ENCODE measurements around the gene PBX3.

PBX3 gene

GRCh38 chr9:125970340-125970739 lies 223.2 kb downstream of the PBX3 start:
- Histone ChIP-seq H3K9me3 (replicated peaks; ENCODE audit: low read length) (no peaks in the 10 kb centered on the region), H3K27me3 (ENCODE audit: control insufficient read depth, insufficient read depth, low read length) (no peaks in the 10 kb centered on the region), H3K4me3 (ENCODE audit: low read length) (no peak overlapping the region), H3K36me3 (ENCODE audit: insufficient read depth, low read length) (peaks cover 5% of the 10 kb centered on the region), H3K4me1 (ENCODE audit: control insufficient read depth, insufficient read depth, low read length) (no peaks in the 10 kb centered on the region), H3K4me2 (ENCODE audit: low read length) (no peak overlapping the region), H3K9ac (ENCODE audit: low read depth, low read length) (no peak overlapping the region)

- Histone ChIP-seq H3K4me1 (ENCODE audit: control insufficient read depth, insufficient read depth, low read length) (no peaks in the 10 kb centered on the region), H3K9me3 (replicated peaks; ENCODE audit: low read length) (no peaks in the 10 kb centered on the region), H3K27me3 (ENCODE audit: control insufficient read depth, insufficient read depth, low read length) (no peaks in the 10 kb centered on the region), H3K4me2 (ENCODE audit: low read length) (no peak overlapping the region), H3K4me3 (ENCODE audit: low read length) (no peak overlapping the region), H3K9ac (ENCODE audit: low read depth, low read length) (no peak overlapping the region), H3K36me3 (ENCODE audit: insufficient read depth, low read length) (peaks cover 5% of the 10 kb centered on the region)
Observed at GRCh38 chr9:125971050-125971449, 223.9 kb downstream of the PBX3 start.

GRCh38 chr9:125972012-125972729 lies 225.0 kb downstream of the PBX3 start:
- no peak overlapping the region for H3K4me2 ChIP-seq (ENCODE audit: low read length)
- no peak overlapping the region for H3K9ac ChIP-seq (ENCODE audit: low read depth, low read length)

GRCh38 chr9:125973547-125973946 lies 226.4 kb downstream of the PBX3 start:
- H3K9ac ChIP-seq (ENCODE audit: low read depth, low read length): no peak overlapping the region
- H3K36me3 ChIP-seq (ENCODE audit: insufficient read depth, low read length): no peaks in the 10 kb centered on the region
- H3K27me3 ChIP-seq (ENCODE audit: control insufficient read depth, insufficient read depth, low read length): no peaks in the 10 kb centered on the region
- no peaks in the 10 kb centered on the region for H3K9me3 ChIP-seq (replicated peaks; ENCODE audit: low read length)
- H3K4me3 ChIP-seq (ENCODE audit: low read length): no peak overlapping the region
- H3K4me1 ChIP-seq (ENCODE audit: control insufficient read depth, insufficient read depth, low read length): no peaks in the 10 kb centered on the region
- no peak overlapping the region for H3K4me2 ChIP-seq (ENCODE audit: low read length)

More at GRCh38 chr9:125972012-125972729, 225.0 kb downstream of the PBX3 start:
- no peak overlapping the region for H3K4me3 ChIP-seq (ENCODE audit: low read length)
- no peaks in the 10 kb centered on the region for H3K9me3 ChIP-seq (replicated peaks; ENCODE audit: low read length)
- no peaks in the 10 kb centered on the region for H3K4me1 ChIP-seq (ENCODE audit: control insufficient read depth, insufficient read depth, low read length)
- H3K27me3 ChIP-seq (ENCODE audit: control insufficient read depth, insufficient read depth, low read length): no peaks in the 10 kb centered on the region
- no peaks in the 10 kb centered on the region for H3K36me3 ChIP-seq (ENCODE audit: insufficient read depth, low read length)

GRCh38 chr9:125974705-125975104 lies 227.5 kb downstream of the PBX3 start:
- Histone ChIP-seq H3K4me3 (ENCODE audit: low read length) (no peak overlapping the region), H3K36me3 (ENCODE audit: insufficient read depth, low read length) (no peaks in the 10 kb centered on the region), H3K4me2 (ENCODE audit: low read length) (no peak overlapping the region)

GRCh38 chr9:125977223-125977622 lies 230.1 kb downstream of the PBX3 start:
- H3K27me3 ChIP-seq (ENCODE audit: control insufficient read depth, insufficient read depth, low read length): peaks cover 5% of the 10 kb centered on the region
- no peak overlapping the region for H3K4me3 ChIP-seq (ENCODE audit: low read length)
- no peaks in the 10 kb centered on the region for H3K9me3 ChIP-seq (replicated peaks; ENCODE audit: low read length)
- H3K4me1 ChIP-seq (ENCODE audit: control insufficient read depth, insufficient read depth, low read length): no peaks in the 10 kb centered on the region
- no peak overlapping the region for H3K4me2 ChIP-seq (ENCODE audit: low read length)
- H3K36me3 ChIP-seq (ENCODE audit: insufficient read depth, low read length): no peaks in the 10 kb centered on the region
- no peak overlapping the region for H3K9ac ChIP-seq (ENCODE audit: low read depth, low read length)

More at GRCh38 chr9:125974705-125975104, 227.5 kb downstream of the PBX3 start:
- Histone ChIP-seq H3K9me3 (replicated peaks; ENCODE audit: low read length) (no peaks in the 10 kb centered on the region), H3K27me3 (ENCODE audit: control insufficient read depth, insufficient read depth, low read length) (no peaks in the 10 kb centered on the region), H3K9ac (ENCODE audit: low read depth, low read length) (no peak overlapping the region), H3K4me1 (ENCODE audit: control insufficient read depth, insufficient read depth, low read length) (no peaks in the 10 kb centered on the region)

GRCh38 chr9:125979383-125979782 lies 232.2 kb downstream of the PBX3 start:
- no peak overlapping the region for H3K4me2 ChIP-seq (ENCODE audit: low read length)
- no peak overlapping the region for H3K4me3 ChIP-seq (ENCODE audit: low read length)
- no peaks in the 10 kb centered on the region for H3K36me3 ChIP-seq (ENCODE audit: insufficient read depth, low read length)
- peaks cover 18% of the 10 kb centered on the region for H3K27me3 ChIP-seq (ENCODE audit: control insufficient read depth, insufficient read depth, low read length)
- H3K9me3 ChIP-seq (replicated peaks; ENCODE audit: low read length): no peaks in the 10 kb centered on the region
- H3K9ac ChIP-seq (ENCODE audit: low read depth, low read length): no peak overlapping the region
- no peaks in the 10 kb centered on the region for H3K4me1 ChIP-seq (ENCODE audit: control insufficient read depth, insufficient read depth, low read length)

- Histone ChIP-seq H3K4me2 (ENCODE audit: low read length) (no peak overlapping the region), H3K36me3 (ENCODE audit: insufficient read depth, low read length) (no peaks in the 10 kb centered on the region), H3K4me3 (ENCODE audit: low read length) (no peak overlapping the region), H3K9me3 (replicated peaks; ENCODE audit: low read length) (no peaks in the 10 kb centered on the region), H3K4me1 (ENCODE audit: control insufficient read depth, insufficient read depth, low read length) (no peaks in the 10 kb centered on the region), H3K9ac (ENCODE audit: low read depth, low read length) (no peak overlapping the region), H3K27me3 (ENCODE audit: control insufficient read depth, insufficient read depth, low read length) (peaks cover 27% of the 10 kb centered on the region)
Observed at GRCh38 chr9:125982798-125983406, 235.7 kb downstream of the PBX3 start.

- Histone ChIP-seq H3K4me3 (ENCODE audit: low read length) (no peak overlapping the region), H3K36me3 (ENCODE audit: insufficient read depth, low read length) (no peaks in the 10 kb centered on the region), H3K9ac (ENCODE audit: low read depth, low read length) (no peak overlapping the region), H3K4me2 (ENCODE audit: low read length) (no peak overlapping the region), H3K27me3 (ENCODE audit: control insufficient read depth, insufficient read depth, low read length) (peaks cover 29% of the 10 kb centered on the region), H3K9me3 (replicated peaks; ENCODE audit: low read length) (no peaks in the 10 kb centered on the region), H3K4me1 (ENCODE audit: control insufficient read depth, insufficient read depth, low read length) (no peaks in the 10 kb centered on the region)
Observed at GRCh38 chr9:125983681-125984080, 236.5 kb downstream of the PBX3 start.

- Histone ChIP-seq H3K4me3 (ENCODE audit: low read length) (no peak overlapping the region), H3K36me3 (ENCODE audit: insufficient read depth, low read length) (no peaks in the 10 kb centered on the region), H3K4me1 (ENCODE audit: control insufficient read depth, insufficient read depth, low read length) (no peaks in the 10 kb centered on the region), H3K27me3 (ENCODE audit: control insufficient read depth, insufficient read depth, low read length) (peaks cover 30% of the 10 kb centered on the region), H3K9ac (ENCODE audit: low read depth, low read length) (no peak overlapping the region), H3K9me3 (replicated peaks; ENCODE audit: low read length) (no peaks in the 10 kb centered on the region), H3K4me2 (ENCODE audit: low read length) (no peak overlapping the region)
Observed at GRCh38 chr9:125984461-125984860, 237.3 kb downstream of the PBX3 start.

GRCh38 chr9:125985142-125985997 lies 238.2 kb downstream of the PBX3 start:
- Histone ChIP-seq H3K4me1 (ENCODE audit: control insufficient read depth, insufficient read depth, low read length) (no peaks in the 10 kb centered on the region), H3K9me3 (replicated peaks; ENCODE audit: low read length) (no peaks in the 10 kb centered on the region), H3K4me3 (ENCODE audit: low read length) (no peak overlapping the region), H3K36me3 (ENCODE audit: insufficient read depth, low read length) (no peaks in the 10 kb centered on the region), H3K9ac (ENCODE audit: low read depth, low read length) (no peak overlapping the region), H3K4me2 (ENCODE audit: low read length) (no peak overlapping the region), H3K27me3 (ENCODE audit: control insufficient read depth, insufficient read depth, low read length) (peaks cover 30% of the 10 kb centered on the region)
